GM23248 (cell line): ENCODE measurements around the gene CADM3.

Source experiments
- EZH2 ChIP-seq: fragments of 200-600 bp; sonication (generic); IDR thresholded peaks from 2 replicates; pipeline ENCODE4 v1.6.1; 2018; ENCODE audit warnings: antibody characterized with exemption, mild to moderate bottlenecking; ENCODE audit not compliant: insufficient read depth, poor library complexity, severe bottlenecking
- EZH2phosphoT487 ChIP-seq: fragments of 200-600 bp; sonication (generic); IDR thresholded peaks from 2 replicates; pipeline ENCODE4 v1.6.1; 2018; ENCODE audit warnings: antibody characterized with exemption, moderate library complexity, mild to moderate bottlenecking, low read depth; ENCODE audit not compliant: insufficient read depth

GRCh38 chr1:159187033-159187432 is 15.6 kb downstream of the CADM3 start:
- TF ChIP-seq EZH2phosphoT487 (no peak), EZH2 (no peak)
